Activated CD8-positive, alpha-beta memory T cell treated with anti-CD3 and anti-CD28 coated beads, Interleukin-2, amount 50 U/mL, for 4 hours (primary cell): ENCODE data around the gene TROAP.

ENCODE experiments used
- DNase-seq: peaks from one replicate; pipeline ENCODE4 v3.0.0-alpha.2; 2020

The TROAP gene

GRCh38 chr12:49344486-49345050 is 21.5 kb downstream of the TROAP start:
- DNase-seq = no peak

GRCh38 chr12:49345051-49345824 is 22.2 kb downstream of the TROAP start:
- no peak for DNase-seq

- DNase-seq = no peak
These were observed 23.0 kb downstream of the TROAP start for GRCh38 chr12:49345825-49346658.

- peak; percentile 32 for DNase-seq
These were observed 23.7 kb downstream of the TROAP start, which contains the start of gene DNAJC22 for GRCh38 chr12:49346659-49347310. DNAJC22 (plus strand) TSS chr12:49346888; CDS start chr12:49348873, 1,985 bp downstream.

GRCh38 chr12:49347311-49348193 is 24.5 kb downstream of the TROAP start:
- peak; percentile 84 for DNase-seq

- DNase-seq = no peak
These were observed 25.7 kb downstream of the TROAP start for GRCh38 chr12:49348781-49349180.

GRCh38 chr12:49349266-49349665 is 26.2 kb downstream of the TROAP start:
- no peak for DNase-seq

GRCh38 chr12:49352351-49352750 is 29.3 kb downstream of the TROAP start:
- DNase-seq = no peak

- DNase-seq = no peak
These were observed 32.9 kb downstream of the TROAP start for GRCh38 chr12:49355913-49356312.

- DNase-seq = no peak
These were observed 34.1 kb downstream of the TROAP start for GRCh38 chr12:49357103-49357678.

GRCh38 chr12:49358483-49359141 is 35.6 kb downstream of the TROAP start:
- peak; percentile 49 for DNase-seq

- DNase-seq = no peak
These were observed 36.6 kb downstream of the TROAP start for GRCh38 chr12:49359671-49360070.

- DNase-seq = no peak
These were observed 39.0 kb downstream of the TROAP start for GRCh38 chr12:49362077-49362476.

- DNase-seq = no peak
These were observed 41.9 kb downstream of the TROAP start for GRCh38 chr12:49364989-49365388.

- no peak for DNase-seq
These were observed 42.5 kb downstream of the TROAP start for GRCh38 chr12:49365542-49365941.

GRCh38 chr12:49366096-49366651 is 43.1 kb downstream of the TROAP start:
- no peak for DNase-seq

GRCh38 chr12:49366652-49367380 is 43.8 kb downstream of the TROAP start:
- peak; percentile 86 for DNase-seq

- no peak for DNase-seq
These were observed 44.6 kb downstream of the TROAP start, which contains the start of gene SPATS2 for GRCh38 chr12:49367381-49368239. SPATS2 (plus strand) TSS chr12:49367462; CDS start chr12:49461013, 93,551 bp downstream.

- no peak for DNase-seq
These were observed 45.2 kb downstream of the TROAP start for GRCh38 chr12:49368240-49368600.
